H1 (cell line): ENCODE measurements around the gene CACNA1E. TPM values are rescaled to one million over a fixed set of nuclear protein-coding genes. Genes with fewer than 3 reads are reported as not detected.

Experiments used
- KDM4A ChIP-seq: IDR thresholded peaks from one replicate; pipeline ENCODE4 v1.7.1; 2012; ENCODE audit warnings: low read depth, mild to moderate bottlenecking, moderate library complexity, low read length, inconsistent platforms; ENCODE audit not compliant: severe bottlenecking
- POLR2AphosphoS5 ChIP-seq: IDR thresholded peaks from 2 replicates; pipeline ENCODE4 v1.6.1; 2011; ENCODE audit warnings: low read depth, low read length
- polyA plus RNA-seq, 7 experiments: library from polyadenylated mRNA; depleted of rRNA in 3 of 7; stranded (reverse) in 5 of 7; unstranded in 2 of 7; fragments of >200 nt in 5 of 7; fragments of 200-250 nt in 2 of 7; gene quantifications; 1 replicate in 5 of 7; 2 replicates in 1 of 7; 4 replicates in 1 of 7; pipeline versions ENCODE4 v1.2.1 to v1.2.3, GENCODE V29; 2011 to 2013; ENCODE audit warnings: missing spikeins in 2 of 7, mixed read lengths in 2 of 7
- total RNA-seq: library from RNA; stranded (reverse); fragmentation: NEBNext Ultra II Directional; extraction: Animal tissue kit (Norgen Biotek cat#: 25700); gene quantifications from 2 replicates; pipeline ENCODE4 v1.2.1, GENCODE V29; 2021

CACNA1E gene
- total and polyA plus RNA-seq, 2 of the 8 experiments (the other 6 are each of a cell fraction or from before 2014, with no cell fraction given): 0.98 to 1.3 TPM

- no peak for TF ChIP-seq KDM4A
- no peak for TF ChIP-seq POLR2AphosphoS5
These were observed 16.5 kb downstream of the CACNA1E start (continued) for GRCh38 chr1:181499825-181500224.
